GM12878 (cell line): ENCODE results near the gene CFAP74. TPM values are rescaled to one million over a fixed set of nuclear protein-coding genes. Genes with fewer than 3 reads are reported as not detected.

Experiments
- ATAC-seq: fragments of 200-7000 bp; cut with Tn5 transposase; 3 replicates; pipeline ENCODE4 v1.9.1; 2020; ENCODE audit warnings: mild to moderate bottlenecking, moderate library complexity
- BruUV-seq: library from RNA; stranded (reverse); fragments of 400-500 nt; replicated peaks from 2 replicates; lab custom pipeline; 2021; lab: Mats Ljungman, UMichigan
- CTCF ChIA-PET: fragments of 300-600 bp; sonication (Branson Sonifier 250); formaldehyde crosslinking; extraction: SDS; loops from one replicate; lab custom pipeline; 2021; ENCODE audit warnings: inconsistent platforms; lab: Yijun Ruan, JAX
- POLR2A ChIA-PET: fragments of 350-600 bp; formaldehyde crosslinking; extraction: SDS; loops from one replicate; lab custom pipeline; 2021; ENCODE audit warnings: inconsistent platforms; lab: Charles Lee
- RAD21 ChIA-PET: fragments of 300-600 bp; sonication (Branson Sonifier 250); formaldehyde crosslinking; loops from one replicate; lab custom pipeline; 2023; ENCODE audit warnings: antibody characterized with exemption; ENCODE audit not compliant: unreplicated experiment; lab: Charles Lee
- SMC1A ChIA-PET: fragments of 300-600 bp; sonication (Branson Sonifier 250); formaldehyde crosslinking; loops from one replicate; lab custom pipeline; 2023; ENCODE audit not compliant: unreplicated experiment, uncharacterized antibody; lab: Charles Lee
- DNase-seq: peaks from one replicate; pipeline ENCODE4 v3.0.0-alpha.2; 2011; ENCODE audit warnings: low read depth, low spot score
- FAIRE-seq: peaks from 3 replicates; lab custom pipeline; 2011; peaks lifted over from hg19 to GRCh38; lab: Jason Lieb, UNC
- H2AFZ ChIP-seq: 2 replicates; pipeline ENCODE4 v1.6.0; 2011; ENCODE audit warnings: low read depth, low read length, control low read depth; ENCODE audit not compliant: control insufficient read depth
- H3K27ac ChIP-seq: 2 replicates; pipeline ENCODE4 v1.5.1; 2011; ENCODE audit warnings: control low read depth; ENCODE audit not compliant: control insufficient read depth, insufficient read depth
- H3K27me3 ChIP-seq, 2 experiments: replicated peaks in 1 of 2; 2 replicates each; pipeline versions ENCODE4 v1.6.0 to v1.6.1; 2011; ENCODE audit warnings: low read length in 1 of 2; ENCODE audit not compliant: control insufficient read depth in 2 of 2, insufficient read depth in 2 of 2
- H3K36me3 ChIP-seq, 2 experiments: 2 replicates each; pipeline ENCODE4 v1.5.1; 2011; ENCODE audit warnings: low read length in 1 of 2; ENCODE audit not compliant: control insufficient read depth in 2 of 2, insufficient read depth in 2 of 2
- H3K4me1 ChIP-seq: 2 replicates; pipeline ENCODE4 v1.6.1; 2011; ENCODE audit warnings: mild to moderate bottlenecking, low read length, moderate library complexity, mixed read lengths; ENCODE audit not compliant: control insufficient read depth, insufficient read depth
- H3K4me2 ChIP-seq: 2 replicates; pipeline ENCODE4 v1.6.0; 2011; ENCODE audit warnings: control low read depth; ENCODE audit not compliant: control insufficient read depth, insufficient read depth
- H3K4me3 ChIP-seq: fragments of 200-600 bp; sonication (generic); 2 replicates; pipeline ENCODE4 v1.5.1; 2016
- H3K79me2 ChIP-seq: 2 replicates; pipeline ENCODE4 v1.6.0; 2011; ENCODE audit warnings: low read length; ENCODE audit not compliant: control insufficient read depth, insufficient read depth
- H3K9ac ChIP-seq: 2 replicates; pipeline ENCODE4 v1.8.0; 2011; ENCODE audit warnings: low read length, control low read depth, mixed read lengths; ENCODE audit not compliant: control insufficient read depth, insufficient read depth
- H3K9me3 ChIP-seq: replicated peaks from 3 replicates; pipeline ENCODE4 v1.5.1; 2011; ENCODE audit warnings: mild to moderate bottlenecking, low read length; ENCODE audit not compliant: control insufficient read depth, insufficient read depth
- H4K20me1 ChIP-seq: 2 replicates; pipeline ENCODE4 v1.6.0; 2011; ENCODE audit not compliant: control insufficient read depth, insufficient read depth
- ASH2L ChIP-seq: fragments of 300-600, 200-600 bp; sonication (generic); IDR thresholded peaks from 2 replicates; pipeline ENCODE4 v1.6.1; 2017; ENCODE audit warnings: low read depth, mild to moderate bottlenecking, borderline replicate concordance
- BMI1 ChIP-seq: fragments of 450-650 bp; IDR thresholded peaks from 2 replicates; pipeline ENCODE4 v1.6.1; 2016; ENCODE audit warnings: mild to moderate bottlenecking, moderate library complexity, borderline replicate concordance
- KLF5 ChIP-seq: fragments of 450-650 bp; IDR thresholded peaks from 2 replicates; pipeline ENCODE4 v1.6.1; 2014; ENCODE audit warnings: mild to moderate bottlenecking; ENCODE audit not compliant: partially characterized antibody
- MLLT1 ChIP-seq: fragments of 450-650 bp; IDR thresholded peaks from 2 replicates; pipeline ENCODE4 v1.6.1; 2016; ENCODE audit warnings: mild to moderate bottlenecking
- POLR2AphosphoS5 ChIP-seq: IDR thresholded peaks from 2 replicates; pipeline ENCODE4 v1.6.1; 2011; ENCODE audit warnings: mild to moderate bottlenecking, low read length, inconsistent platforms
- ZBTB40 ChIP-seq: fragments of 450-650 bp; IDR thresholded peaks from 2 replicates; pipeline ENCODE4 v1.6.1; 2016; ENCODE audit warnings: mild to moderate bottlenecking, moderate library complexity, borderline replicate concordance
- ZSCAN29 ChIP-seq: fragments of 450-650 bp; IDR thresholded peaks from 2 replicates; pipeline ENCODE4 v1.6.1; 2017; ENCODE audit warnings: mild to moderate bottlenecking, moderate library complexity
- WGBS: methylation state at CpG from one replicate; pipeline ENCODE4 v1.1.6; 2016; ENCODE audit warnings: low lambda C conversion rate; ENCODE audit not compliant: insufficient replicate concordance, insufficient coverage; ENCODE audit errors: missing lambda C conversion rate; 5-methylcytosine and 5-hydroxymethylcytosine counted together
- in situ Hi-C: fragments of 300-500 bp; cut with MboI; formaldehyde crosslinking; loops from 9 replicates; pipeline ENCODE4 v1.14.3; 2018; ENCODE audit warnings: mixed read lengths
- intact Hi-C: fragments of 100-400 bp; cut with micrococcal nuclease; formaldehyde crosslinking; loops from one replicate; pipeline ENCODE4 v1.14.2; 2022; ENCODE audit not compliant: unreplicated experiment
- polyA plus RNA-seq, 11 experiments: library from polyadenylated mRNA; depleted of rRNA in 4 of 11; unstranded in 6 of 11; stranded (reverse) in 5 of 11; fragments of >200 nt; fragmentation: Nextera tagmentation in 4 of 11; fragmentation: Illumina TruSeq in 1 of 11; extraction: Ambion mirVana in 4 of 11; extraction: Trizol in 1 of 11; gene quantifications; 1 replicate in 1 of 11; 2 replicates in 10 of 11; pipeline versions ENCODE4 v1.2.1 to v1.2.3, GENCODE V29; 2011 to 2016; ENCODE audit warnings: inconsistent platforms in 2 of 11, missing spikeins in 2 of 11, low read depth in 1 of 11
- total RNA-seq, 4 experiments: library from RNA; depleted of rRNA in 3 of 4; stranded (reverse); fragments of >200 nt in 3 of 4; fragmentation: Illumina TruSeq in 1 of 4; extraction: Trizol in 1 of 4; gene quantifications; 2 replicates each; pipeline versions ENCODE4 v1.2.1 to v1.2.3, GENCODE V29; 2013 to 2021
- TF ChIP-seq, protein P1 (sequence below): IDR thresholded peaks from 2 replicates; pipeline ENCODE4 v1.6.1; 2012; ENCODE audit warnings: low read depth, low read length, improper control_type of control experiment

CFAP74 gene
- total and polyA plus RNA-seq, 10 of the 15 experiments (the other 5 are each of a cell fraction or from before 2014, with no cell fraction given): 0.01 TPM; not detected in 9

GRCh38 chr1:1877865-1878436, 125.6 kb downstream of the CFAP74 start:
- 68% methylated on average over 5 of the region's 5 CpGs for WGBS
- TF ChIP-seq, protein P1, sequence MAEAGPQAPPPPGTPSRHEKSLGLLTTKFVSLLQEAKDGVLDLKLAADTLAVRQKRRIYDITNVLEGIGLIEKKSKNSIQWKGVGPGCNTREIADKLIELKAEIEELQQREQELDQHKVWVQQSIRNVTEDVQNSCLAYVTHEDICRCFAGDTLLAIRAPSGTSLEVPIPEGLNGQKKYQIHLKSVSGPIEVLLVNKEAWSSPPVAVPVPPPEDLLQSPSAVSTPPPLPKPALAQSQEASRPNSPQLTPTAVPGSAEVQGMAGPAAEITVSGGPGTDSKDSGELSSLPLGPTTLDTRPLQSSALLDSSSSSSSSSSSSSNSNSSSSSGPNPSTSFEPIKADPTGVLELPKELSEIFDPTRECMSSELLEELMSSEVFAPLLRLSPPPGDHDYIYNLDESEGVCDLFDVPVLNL: no peak
- TF ChIP-seq MLLT1 (no peak), BMI1 (no peak), KLF5 (no peak), ZSCAN29 (no peak), POLR2AphosphoS5 (0 out of 2 replicates have a peak, but pooled peaks have one; percentile 44), ASH2L (no peak), ZBTB40 (no peak)
- Histone ChIP-seq H3K9ac (no peak overlapping the region), H2AFZ (no peak overlapping the region), H3K36me3 (peaks cover 34 to 39% of the 10 kb centered on the region in 2 experiments; a peak in 3 of 4 replicates), H3K4me1 (no peaks in the 10 kb centered on the region), H4K20me1 (peaks cover 42% of the 10 kb centered on the region), H3K27me3 (no peaks in the 10 kb centered on the region), H3K27ac (no peak overlapping the region), H3K4me3 (no peak overlapping the region), H3K79me2 (peaks cover 85% of the 10 kb centered on the region), H3K9me3 (no peaks in the 10 kb centered on the region; the same call in 2 of the 3 replicates), H3K4me2 (no peak overlapping the region)
- SMC1A ChIA-PET: interaction anchor here (1.1 kb wide), 1 partner anchor 10 kb away, joined by 3 read pairs; no protein-coding TSS in a partner anchor
- no TSS peak for BruUV-seq
- POLR2A ChIA-PET: interaction anchor here (0.6 to 1.4 kb wide), 2 partner anchors 9 to 69 kb away, joined by 5 to 7 read pairs; no protein-coding TSS in a partner anchor
- RAD21 ChIA-PET: no interaction called here
- ATAC-seq: no peak; the same call in 2 of the 3 replicates
- no peak for DNase-seq
- intact Hi-C loops: no loop called here
- FAIRE-seq: no peak
- CTCF ChIA-PET: no interaction called here
- in situ Hi-C loops: no loop called here
